ENCODE measurements around the gene TCEANC.

TCEANC gene

DNA sequence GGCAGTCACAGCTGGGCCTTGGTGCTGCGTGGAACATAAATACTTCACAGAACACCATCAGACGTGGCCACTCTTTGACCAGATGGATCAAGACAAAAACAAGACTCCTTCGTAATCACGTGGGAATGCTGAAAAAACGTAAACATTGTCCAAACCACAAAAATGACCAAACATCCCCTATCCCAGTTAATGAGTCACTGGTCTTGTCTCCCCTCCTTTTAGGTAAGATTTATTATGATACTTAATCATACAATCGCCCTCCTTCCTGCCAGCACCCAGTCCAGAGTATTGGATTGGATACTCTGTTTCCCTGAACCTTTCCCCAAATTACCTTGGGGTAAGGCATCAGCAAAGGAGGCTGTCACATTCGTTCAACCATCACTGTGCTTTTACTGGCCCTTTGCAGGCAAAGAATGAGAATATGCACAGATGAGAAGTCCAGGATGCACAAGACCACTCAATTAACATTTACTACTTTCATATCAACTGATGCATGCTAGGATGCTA is 601 bp upstream of the TCEANC start:
- POLR2A ChIA-PET: interaction anchor here (1.0 to 1.6 kb wide), 5 partner anchors 9 to 84 kb away, joined by 3 to 13 read pairs (median 6); partner anchors contain the start of genes OFD1 and TRAPPC2
- TF ChIP-seq, protein P1, sequence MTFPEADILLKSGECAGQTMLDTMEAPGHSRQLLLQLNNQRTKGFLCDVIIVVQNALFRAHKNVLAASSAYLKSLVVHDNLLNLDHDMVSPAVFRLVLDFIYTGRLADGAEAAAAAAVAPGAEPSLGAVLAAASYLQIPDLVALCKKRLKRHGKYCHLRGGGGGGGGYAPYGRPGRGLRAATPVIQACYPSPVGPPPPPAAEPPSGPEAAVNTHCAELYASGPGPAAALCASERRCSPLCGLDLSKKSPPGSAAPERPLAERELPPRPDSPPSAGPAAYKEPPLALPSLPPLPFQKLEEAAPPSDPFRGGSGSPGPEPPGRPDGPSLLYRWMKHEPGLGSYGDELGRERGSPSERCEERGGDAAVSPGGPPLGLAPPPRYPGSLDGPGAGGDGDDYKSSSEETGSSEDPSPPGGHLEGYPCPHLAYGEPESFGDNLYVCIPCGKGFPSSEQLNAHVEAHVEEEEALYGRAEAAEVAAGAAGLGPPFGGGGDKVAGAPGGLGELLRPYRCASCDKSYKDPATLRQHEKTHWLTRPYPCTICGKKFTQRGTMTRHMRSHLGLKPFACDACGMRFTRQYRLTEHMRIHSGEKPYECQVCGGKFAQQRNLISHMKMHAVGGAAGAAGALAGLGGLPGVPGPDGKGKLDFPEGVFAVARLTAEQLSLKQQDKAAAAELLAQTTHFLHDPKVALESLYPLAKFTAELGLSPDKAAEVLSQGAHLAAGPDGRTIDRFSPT (tag by site-specific recombination; IDR thresholded peaks at IDR 0.05): peak; percentile 86
- TF ChIP-seq ZNF324 (tag by site-specific recombination; IDR thresholded peaks at IDR 0.05) (peak; percentile 81), ZNF600 (tag by site-specific recombination; IDR thresholded peaks at IDR 0.05) (peak; percentile 66), KLF9 (tag by site-specific recombination; IDR thresholded peaks at IDR 0.05; ENCODE audit: low read depth) (no peak), ZNF610 (tag by site-specific recombination; IDR thresholded peaks at IDR 0.05; ENCODE audit: borderline replicate concordance) (no peak), MEIS1 (CRISPR knock-in tag; IDR thresholded peaks at IDR 0.05; ENCODE audit: borderline replicate concordance) (peak; percentile 93), HOXD13 (CRISPR knock-in tag; IDR thresholded peaks at IDR 0.05; ENCODE audit: borderline replicate concordance) (no peak), HOXC10 (CRISPR knock-in tag; IDR thresholded peaks at IDR 0.05) (peak; percentile 92; the same call in 1 of the 2 replicates), ZNF701 (tag by site-specific recombination; IDR thresholded peaks at IDR 0.05) (no peak), ZNF664 (tag by site-specific recombination; IDR thresholded peaks at IDR 0.05) (peak; percentile 5; the same call in 1 of the 2 replicates), SALL2 (tag by site-specific recombination; IDR thresholded peaks at IDR 0.05; ENCODE audit: borderline replicate concordance) (no peak), ZNF530 (tag by site-specific recombination; IDR thresholded peaks at IDR 0.05; ENCODE audit: low read depth) (no peak), ZNF2 (tag by site-specific recombination; IDR thresholded peaks at IDR 0.05) (0 out of 2 replicates have a peak, but pooled peaks have one; percentile 22), ZNF366 (tag by site-specific recombination; conservative IDR thresholded peaks at IDR 0.05) (peak; percentile 93), ZNF510 (tag by site-specific recombination; IDR thresholded peaks at IDR 0.05; ENCODE audit: insufficient replicate concordance) (no peak)
- TF ChIP-seq, protein P2, sequence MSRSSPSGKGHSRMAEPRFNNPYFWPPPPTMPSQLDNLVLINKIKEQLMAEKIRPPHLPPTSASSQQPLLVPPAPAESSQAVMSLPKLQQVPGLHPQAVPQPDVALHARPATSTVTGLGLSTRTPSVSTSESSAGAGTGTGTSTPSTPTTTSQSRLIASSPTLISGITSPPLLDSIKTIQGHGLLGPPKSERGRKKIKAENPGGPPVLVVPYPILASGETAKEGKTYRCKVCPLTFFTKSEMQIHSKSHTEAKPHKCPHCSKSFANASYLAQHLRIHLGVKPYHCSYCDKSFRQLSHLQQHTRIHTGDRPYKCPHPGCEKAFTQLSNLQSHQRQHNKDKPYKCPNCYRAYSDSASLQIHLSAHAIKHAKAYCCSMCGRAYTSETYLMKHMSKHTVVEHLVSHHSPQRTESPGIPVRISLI (tag by site-specific recombination; IDR thresholded peaks at IDR 0.05): peak; percentile 63
- TF ChIP-seq, protein P3, sequence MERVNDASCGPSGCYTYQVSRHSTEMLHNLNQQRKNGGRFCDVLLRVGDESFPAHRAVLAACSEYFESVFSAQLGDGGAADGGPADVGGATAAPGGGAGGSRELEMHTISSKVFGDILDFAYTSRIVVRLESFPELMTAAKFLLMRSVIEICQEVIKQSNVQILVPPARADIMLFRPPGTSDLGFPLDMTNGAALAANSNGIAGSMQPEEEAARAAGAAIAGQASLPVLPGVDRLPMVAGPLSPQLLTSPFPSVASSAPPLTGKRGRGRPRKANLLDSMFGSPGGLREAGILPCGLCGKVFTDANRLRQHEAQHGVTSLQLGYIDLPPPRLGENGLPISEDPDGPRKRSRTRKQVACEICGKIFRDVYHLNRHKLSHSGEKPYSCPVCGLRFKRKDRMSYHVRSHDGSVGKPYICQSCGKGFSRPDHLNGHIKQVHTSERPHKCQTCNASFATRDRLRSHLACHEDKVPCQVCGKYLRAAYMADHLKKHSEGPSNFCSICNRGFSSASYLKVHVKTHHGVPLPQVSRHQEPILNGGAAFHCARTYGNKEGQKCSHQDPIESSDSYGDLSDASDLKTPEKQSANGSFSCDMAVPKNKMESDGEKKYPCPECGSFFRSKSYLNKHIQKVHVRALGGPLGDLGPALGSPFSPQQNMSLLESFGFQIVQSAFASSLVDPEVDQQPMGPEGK (tag by site-specific recombination; IDR thresholded peaks at IDR 0.05): peak; percentile 81
- TF ChIP-seq, protein P4, sequence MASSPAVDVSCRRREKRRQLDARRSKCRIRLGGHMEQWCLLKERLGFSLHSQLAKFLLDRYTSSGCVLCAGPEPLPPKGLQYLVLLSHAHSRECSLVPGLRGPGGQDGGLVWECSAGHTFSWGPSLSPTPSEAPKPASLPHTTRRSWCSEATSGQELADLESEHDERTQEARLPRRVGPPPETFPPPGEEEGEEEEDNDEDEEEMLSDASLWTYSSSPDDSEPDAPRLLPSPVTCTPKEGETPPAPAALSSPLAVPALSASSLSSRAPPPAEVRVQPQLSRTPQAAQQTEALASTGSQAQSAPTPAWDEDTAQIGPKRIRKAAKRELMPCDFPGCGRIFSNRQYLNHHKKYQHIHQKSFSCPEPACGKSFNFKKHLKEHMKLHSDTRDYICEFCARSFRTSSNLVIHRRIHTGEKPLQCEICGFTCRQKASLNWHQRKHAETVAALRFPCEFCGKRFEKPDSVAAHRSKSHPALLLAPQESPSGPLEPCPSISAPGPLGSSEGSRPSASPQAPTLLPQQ (tag by site-specific recombination; IDR thresholded peaks at IDR 0.05): peak; percentile 64
- TF ChIP-seq, protein P5, sequence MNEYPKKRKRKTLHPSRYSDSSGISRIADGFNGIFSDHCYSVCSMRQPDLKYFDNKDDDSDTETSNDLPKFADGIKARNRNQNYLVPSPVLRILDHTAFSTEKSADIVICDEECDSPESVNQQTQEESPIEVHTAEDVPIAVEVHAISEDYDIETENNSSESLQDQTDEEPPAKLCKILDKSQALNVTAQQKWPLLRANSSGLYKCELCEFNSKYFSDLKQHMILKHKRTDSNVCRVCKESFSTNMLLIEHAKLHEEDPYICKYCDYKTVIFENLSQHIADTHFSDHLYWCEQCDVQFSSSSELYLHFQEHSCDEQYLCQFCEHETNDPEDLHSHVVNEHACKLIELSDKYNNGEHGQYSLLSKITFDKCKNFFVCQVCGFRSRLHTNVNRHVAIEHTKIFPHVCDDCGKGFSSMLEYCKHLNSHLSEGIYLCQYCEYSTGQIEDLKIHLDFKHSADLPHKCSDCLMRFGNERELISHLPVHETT (tag by site-specific recombination; IDR thresholded peaks at IDR 0.05): peak; percentile 88; the same call in 1 of the 2 replicates
- TF ChIP-seq, protein P6, sequence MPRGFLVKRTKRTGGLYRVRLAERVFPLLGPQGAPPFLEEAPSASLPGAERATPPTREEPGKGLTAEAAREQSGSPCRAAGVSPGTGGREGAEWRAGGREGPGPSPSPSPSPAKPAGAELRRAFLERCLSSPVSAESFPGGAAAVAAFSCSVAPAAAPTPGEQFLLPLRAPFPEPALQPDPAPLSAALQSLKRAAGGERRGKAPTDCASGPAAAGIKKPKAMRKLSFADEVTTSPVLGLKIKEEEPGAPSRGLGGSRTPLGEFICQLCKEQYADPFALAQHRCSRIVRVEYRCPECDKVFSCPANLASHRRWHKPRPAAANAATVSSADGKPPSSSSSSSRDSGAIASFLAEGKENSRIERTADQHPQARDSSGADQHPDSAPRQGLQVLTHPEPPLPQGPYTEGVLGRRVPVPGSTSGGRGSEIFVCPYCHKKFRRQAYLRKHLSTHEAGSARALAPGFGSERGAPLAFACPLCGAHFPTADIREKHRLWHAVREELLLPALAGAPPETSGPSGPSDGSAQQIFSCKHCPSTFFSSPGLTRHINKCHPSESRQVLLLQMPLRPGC (tag by site-specific recombination; IDR thresholded peaks at IDR 0.05): peak; percentile 89
- TF ChIP-seq, protein P7, sequence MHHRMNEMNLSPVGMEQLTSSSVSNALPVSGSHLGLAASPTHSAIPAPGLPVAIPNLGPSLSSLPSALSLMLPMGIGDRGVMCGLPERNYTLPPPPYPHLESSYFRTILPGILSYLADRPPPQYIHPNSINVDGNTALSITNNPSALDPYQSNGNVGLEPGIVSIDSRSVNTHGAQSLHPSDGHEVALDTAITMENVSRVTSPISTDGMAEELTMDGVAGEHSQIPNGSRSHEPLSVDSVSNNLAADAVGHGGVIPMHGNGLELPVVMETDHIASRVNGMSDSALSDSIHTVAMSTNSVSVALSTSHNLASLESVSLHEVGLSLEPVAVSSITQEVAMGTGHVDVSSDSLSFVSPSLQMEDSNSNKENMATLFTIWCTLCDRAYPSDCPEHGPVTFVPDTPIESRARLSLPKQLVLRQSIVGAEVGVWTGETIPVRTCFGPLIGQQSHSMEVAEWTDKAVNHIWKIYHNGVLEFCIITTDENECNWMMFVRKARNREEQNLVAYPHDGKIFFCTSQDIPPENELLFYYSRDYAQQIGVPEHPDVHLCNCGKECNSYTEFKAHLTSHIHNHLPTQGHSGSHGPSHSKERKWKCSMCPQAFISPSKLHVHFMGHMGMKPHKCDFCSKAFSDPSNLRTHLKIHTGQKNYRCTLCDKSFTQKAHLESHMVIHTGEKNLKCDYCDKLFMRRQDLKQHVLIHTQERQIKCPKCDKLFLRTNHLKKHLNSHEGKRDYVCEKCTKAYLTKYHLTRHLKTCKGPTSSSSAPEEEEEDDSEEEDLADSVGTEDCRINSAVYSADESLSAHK (tag by site-specific recombination; IDR thresholded peaks at IDR 0.05): no peak
- TF ChIP-seq, protein P8, sequence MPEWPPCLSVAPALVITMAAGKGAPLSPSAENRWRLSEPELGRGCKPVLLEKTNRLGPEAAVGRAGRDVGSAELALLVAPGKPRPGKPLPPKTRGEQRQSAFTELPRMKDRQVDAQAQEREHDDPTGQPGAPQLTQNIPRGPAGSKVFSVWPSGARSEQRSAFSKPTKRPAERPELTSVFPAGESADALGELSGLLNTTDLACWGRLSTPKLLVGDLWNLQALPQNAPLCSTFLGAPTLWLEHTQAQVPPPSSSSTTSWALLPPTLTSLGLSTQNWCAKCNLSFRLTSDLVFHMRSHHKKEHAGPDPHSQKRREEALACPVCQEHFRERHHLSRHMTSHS (tag by site-specific recombination; IDR thresholded peaks at IDR 0.05): peak; percentile 68; the same call in 1 of the 2 replicates

More for the DNA sequence above, 601 bp upstream of the TCEANC start:
- Histone ChIP-seq H3K36me3 (ENCODE audit: control insufficient read depth in 2 of 2, insufficient read depth in 1 of 2, low read length in 2 of 2) (peaks cover 0 to 4% of the 10 kb centered on the region in 2 experiments; a peak in 1 of 3 replicates), H3K4me3 (ENCODE audit: low read depth, low read length) (peak overlapping the region; percentile 40), H3K4me1 (ENCODE audit: control insufficient read depth, insufficient read depth, low read length) (peaks cover 11% of the 10 kb centered on the region), H3K9me3 (ENCODE audit: control insufficient read depth, insufficient read depth, low read depth, low read length) (no peaks in the 10 kb centered on the region), H3K27ac (ENCODE audit: extremely low read depth, low read depth, low read length) (peak overlapping the region; percentile 99)
- CTCF ChIA-PET: interaction anchor here (0.6 to 4.0 kb wide), 5 partner anchors 52 to 667 kb away, joined by 3 to 17 read pairs (median 3); no protein-coding TSS in a partner anchor
